Esophagus muscularis mucosa (tissue), 4 donors: ENCODE results near the gene CR1L.

ENCODE experiments used
- EP300 ChIP-seq: sonication (generic); formaldehyde crosslinking; IDR thresholded peaks from one replicate; pipeline ENCODE4 v1.6.1; 2017; ENCODE audit warnings: antibody characterized with exemption
- POLR2A ChIP-seq: fragments of 450-650 bp; IDR thresholded peaks from one replicate; pipeline ENCODE4 v1.6.1; 2017; ENCODE audit warnings: antibody characterized with exemption, moderate library complexity, mild to moderate bottlenecking, low read depth
- POLR2AphosphoS5 ChIP-seq, 2 donors: sonication (generic); formaldehyde crosslinking; IDR thresholded peaks; one replicate each; pipeline ENCODE4 v1.6.1; 2017; ENCODE audit warnings: antibody characterized with exemption in 2 of 2
- TF ChIP-seq, protein P1 (sequence below), 3 experiments: fragments of 200-600 bp in 2 of 3; fragments of 450-650 bp in 1 of 3; sonication (generic) in 2 of 3; IDR thresholded peaks; one replicate each; pipeline ENCODE4 v1.5.1; 2017 to 2019; ENCODE audit warnings: antibody characterized with exemption in 3 of 3, mild to moderate bottlenecking in 2 of 3, moderate library complexity in 1 of 3

DNA sequence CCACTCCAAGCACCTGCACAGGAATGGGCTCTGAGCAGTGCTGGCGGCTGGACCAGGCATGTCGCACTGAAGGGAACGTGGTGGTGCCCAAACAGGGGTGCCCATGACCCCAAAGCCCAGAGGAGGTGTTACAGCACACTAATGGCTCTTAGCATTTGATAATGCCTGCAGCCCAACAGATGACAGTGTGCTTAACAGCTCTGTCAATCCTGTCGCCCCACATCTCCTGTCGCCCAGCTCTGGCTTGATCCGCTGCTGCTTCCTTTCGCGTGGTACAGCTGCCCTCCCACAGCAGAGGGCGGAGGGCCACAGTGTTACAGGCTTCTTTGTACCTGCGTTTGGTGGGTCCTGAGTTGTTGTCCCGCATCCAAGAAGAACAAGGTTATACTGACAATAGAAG lies 32.2 kb upstream of the CR1L start:
- TF ChIP-seq POLR2A = no peak
- TF ChIP-seq, protein P1, sequence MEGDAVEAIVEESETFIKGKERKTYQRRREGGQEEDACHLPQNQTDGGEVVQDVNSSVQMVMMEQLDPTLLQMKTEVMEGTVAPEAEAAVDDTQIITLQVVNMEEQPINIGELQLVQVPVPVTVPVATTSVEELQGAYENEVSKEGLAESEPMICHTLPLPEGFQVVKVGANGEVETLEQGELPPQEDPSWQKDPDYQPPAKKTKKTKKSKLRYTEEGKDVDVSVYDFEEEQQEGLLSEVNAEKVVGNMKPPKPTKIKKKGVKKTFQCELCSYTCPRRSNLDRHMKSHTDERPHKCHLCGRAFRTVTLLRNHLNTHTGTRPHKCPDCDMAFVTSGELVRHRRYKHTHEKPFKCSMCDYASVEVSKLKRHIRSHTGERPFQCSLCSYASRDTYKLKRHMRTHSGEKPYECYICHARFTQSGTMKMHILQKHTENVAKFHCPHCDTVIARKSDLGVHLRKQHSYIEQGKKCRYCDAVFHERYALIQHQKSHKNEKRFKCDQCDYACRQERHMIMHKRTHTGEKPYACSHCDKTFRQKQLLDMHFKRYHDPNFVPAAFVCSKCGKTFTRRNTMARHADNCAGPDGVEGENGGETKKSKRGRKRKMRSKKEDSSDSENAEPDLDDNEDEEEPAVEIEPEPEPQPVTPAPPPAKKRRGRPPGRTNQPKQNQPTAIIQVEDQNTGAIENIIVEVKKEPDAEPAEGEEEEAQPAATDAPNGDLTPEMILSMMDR (IDR thresholded peaks at IDR 0.05) = no peak
- TF ChIP-seq POLR2AphosphoS5 (IDR thresholded peaks at IDR 0.05) = no peak
- TF ChIP-seq EP300 = no peak
